HEK293 (cell line): ENCODE results near the gene DENND2A.

Source experiments
- BCL11B ChIP-seq: fragments of 450-650 bp; formaldehyde crosslinking; IDR thresholded peaks from 2 replicates; pipeline ENCODE4 v1.5.1; 2016; ENCODE audit warnings: low read depth, missing biosample characterization, missing genetic modification characterization
- FEZF1 ChIP-seq: fragments of 450-650 bp; formaldehyde crosslinking; IDR thresholded peaks from 2 replicates; pipeline ENCODE4 v1.5.1; 2016; ENCODE audit warnings: missing biosample characterization, missing genetic modification characterization
- GFI1B ChIP-seq: fragments of 450-650 bp; formaldehyde crosslinking; IDR thresholded peaks from 2 replicates; pipeline ENCODE4 v1.5.1; 2016; ENCODE audit warnings: missing biosample characterization, missing genetic modification characterization
- GLIS1 ChIP-seq: fragments of 450-650 bp; formaldehyde crosslinking; IDR thresholded peaks from 2 replicates; pipeline ENCODE4 v1.5.1; 2016; ENCODE audit warnings: missing biosample characterization, missing genetic modification characterization
- KLF8 ChIP-seq: fragments of 450-650 bp; formaldehyde crosslinking; IDR thresholded peaks from 2 replicates; pipeline ENCODE4 v1.5.1; 2016; ENCODE audit warnings: missing biosample characterization, missing genetic modification characterization
- OSR2 ChIP-seq: fragments of 450-650 bp; formaldehyde crosslinking; IDR thresholded peaks from 2 replicates; pipeline ENCODE4 v1.5.1; 2016; ENCODE audit warnings: missing biosample characterization, missing genetic modification characterization
- PRDM10 ChIP-seq: fragments of 450-650 bp; formaldehyde crosslinking; IDR thresholded peaks from 2 replicates; pipeline ENCODE4 v1.5.1; 2016; ENCODE audit warnings: missing biosample characterization, missing genetic modification characterization
- ZBTB48 ChIP-seq: fragments of 450-650 bp; formaldehyde crosslinking; IDR thresholded peaks from 2 replicates; pipeline ENCODE4 v1.5.1; 2016; ENCODE audit warnings: missing biosample characterization, missing genetic modification characterization
- ZFP41 ChIP-seq: fragments of 450-650 bp; formaldehyde crosslinking; IDR thresholded peaks from 2 replicates; pipeline ENCODE4 v1.5.1; 2016; ENCODE audit warnings: missing biosample characterization, missing genetic modification characterization, borderline replicate concordance
- ZIC2 ChIP-seq: fragments of 450-650 bp; formaldehyde crosslinking; IDR thresholded peaks from 2 replicates; pipeline ENCODE4 v1.5.1; 2016; ENCODE audit warnings: missing biosample characterization, missing genetic modification characterization
- ZNF112 ChIP-seq: fragments of 450-650 bp; formaldehyde crosslinking; IDR thresholded peaks from 2 replicates; pipeline ENCODE4 v1.5.0; 2017; ENCODE audit warnings: missing biosample characterization, missing genetic modification characterization
- ZNF148 ChIP-seq: fragments of 450-650 bp; formaldehyde crosslinking; IDR thresholded peaks from 2 replicates; pipeline ENCODE4 v1.5.0; 2017; ENCODE audit warnings: missing biosample characterization, missing genetic modification characterization, borderline replicate concordance
- ZNF221 ChIP-seq: fragments of 450-650 bp; formaldehyde crosslinking; IDR thresholded peaks from 2 replicates; pipeline ENCODE4 v1.5.1; 2017; ENCODE audit warnings: missing biosample characterization, missing genetic modification characterization, borderline replicate concordance
- ZNF302 ChIP-seq: fragments of 450-650 bp; formaldehyde crosslinking; IDR thresholded peaks from 2 replicates; pipeline ENCODE4 v1.5.1; 2016; ENCODE audit warnings: missing biosample characterization, missing genetic modification characterization, low read depth
- ZNF354C ChIP-seq: fragments of 450-650 bp; formaldehyde crosslinking; IDR thresholded peaks from 2 replicates; pipeline ENCODE4 v1.5.1; 2016; ENCODE audit warnings: missing biosample characterization, missing genetic modification characterization, low read depth, borderline replicate concordance
- ZNF362 ChIP-seq: fragments of 450-650 bp; formaldehyde crosslinking; IDR thresholded peaks from 2 replicates; pipeline ENCODE4 v1.5.1; 2016; ENCODE audit warnings: missing biosample characterization, missing genetic modification characterization
- ZNF391 ChIP-seq: fragments of 450-650 bp; formaldehyde crosslinking; IDR thresholded peaks from 2 replicates; pipeline ENCODE4 v1.5.1; 2016; ENCODE audit warnings: low read depth, missing biosample characterization, missing genetic modification characterization, borderline replicate concordance
- ZNF513 ChIP-seq: fragments of 450-650 bp; IDR thresholded peaks from 2 replicates; pipeline ENCODE4 v1.5.1; 2018; ENCODE audit warnings: missing biosample characterization, missing genetic modification characterization
- ZNF624 ChIP-seq: fragments of 450-650 bp; formaldehyde crosslinking; IDR thresholded peaks from 2 replicates; pipeline ENCODE4 v1.5.1; 2017; ENCODE audit warnings: missing biosample characterization, missing genetic modification characterization
- ZNF747 ChIP-seq: fragments of 450-650 bp; formaldehyde crosslinking; IDR thresholded peaks from 2 replicates; pipeline ENCODE4 v1.5.1; 2016; ENCODE audit warnings: missing biosample characterization, missing genetic modification characterization
- ZNF76 ChIP-seq: fragments of 450-650 bp; formaldehyde crosslinking; IDR thresholded peaks from 2 replicates; pipeline ENCODE4; 2016; ENCODE audit warnings: low read depth, missing biosample characterization, missing genetic modification characterization, borderline replicate concordance
- ZNF768 ChIP-seq: fragments of 450-650 bp; formaldehyde crosslinking; IDR thresholded peaks from 2 replicates; pipeline ENCODE4 v1.5.1; 2018; ENCODE audit warnings: missing biosample characterization, mild to moderate bottlenecking, missing genetic modification characterization
- ZNF777 ChIP-seq: fragments of 450-650 bp; formaldehyde crosslinking; IDR thresholded peaks from 2 replicates; pipeline ENCODE4 v1.5.1; 2017; ENCODE audit warnings: missing biosample characterization, missing genetic modification characterization, borderline replicate concordance
- ZNF785 ChIP-seq: fragments of 450-650 bp; formaldehyde crosslinking; IDR thresholded peaks from 2 replicates; pipeline ENCODE4 v1.5.1; 2016; ENCODE audit warnings: missing biosample characterization, missing genetic modification characterization
- ZNF791 ChIP-seq: fragments of 450-650 bp; formaldehyde crosslinking; IDR thresholded peaks from 2 replicates; pipeline ENCODE4 v1.5.1; 2016; ENCODE audit warnings: missing biosample characterization, missing genetic modification characterization
- ZNF792 ChIP-seq: fragments of 450-650 bp; formaldehyde crosslinking; IDR thresholded peaks from 2 replicates; pipeline ENCODE4 v1.5.1; 2016; ENCODE audit warnings: missing biosample characterization, missing genetic modification characterization
- ZNF843 ChIP-seq: fragments of 450-650 bp; formaldehyde crosslinking; IDR thresholded peaks from 2 replicates; pipeline ENCODE4 v1.5.1; 2016; ENCODE audit warnings: missing biosample characterization, missing genetic modification characterization
- TF ChIP-seq, protein P1 (sequence below): fragments of 450-650 bp; formaldehyde crosslinking; IDR thresholded peaks from 2 replicates; pipeline ENCODE4 v1.5.1; 2017; ENCODE audit warnings: missing biosample characterization, missing genetic modification characterization
- TF ChIP-seq, protein P2 (sequence below): fragments of 450-650 bp; formaldehyde crosslinking; IDR thresholded peaks from 2 replicates; pipeline ENCODE4 v1.5.1; 2016; ENCODE audit warnings: missing biosample characterization, missing genetic modification characterization

DENND2A gene

GRCh38 chr7:140640060-140640637, 464 bp downstream of the DENND2A start (continued):
- TF ChIP-seq PRDM10 (tag by site-specific recombination) (no peak), ZNF777 (tag by site-specific recombination) (peak; percentile 98), ZNF362 (no peak), ZNF391 (tag by site-specific recombination) (peak; percentile 75; the same call in 1 of the 2 replicates), ZNF624 (no peak), OSR2 (no peak), ZFP41 (tag by site-specific recombination) (no peak), ZNF785 (no peak), ZNF76 (tag by site-specific recombination) (0 out of 2 replicates have a peak, but pooled peaks have one; percentile 51), KLF8 (tag by site-specific recombination) (peak; percentile 44; the same call in 1 of the 2 replicates), ZNF843 (tag by site-specific recombination) (peak; percentile 66; the same call in 1 of the 2 replicates), ZNF302 (tag by site-specific recombination) (no peak), ZNF354C (tag by site-specific recombination) (no peak), ZNF112 (no peak), ZNF148 (tag by site-specific recombination) (no peak), ZNF747 (tag by site-specific recombination) (no peak), ZNF768 (tag by site-specific recombination) (no peak), ZBTB48 (tag by site-specific recombination) (peak; percentile 85), BCL11B (no peak), ZNF791 (tag by site-specific recombination) (no peak), GLIS1 (peak; percentile 8), ZNF513 (tag by site-specific recombination) (no peak), GFI1B (no peak), ZNF221 (tag by site-specific recombination) (no peak), FEZF1 (no peak), ZNF792 (tag by site-specific recombination) (no peak), ZIC2 (tag by site-specific recombination) (peak; percentile 55)
- TF ChIP-seq, protein P1, sequence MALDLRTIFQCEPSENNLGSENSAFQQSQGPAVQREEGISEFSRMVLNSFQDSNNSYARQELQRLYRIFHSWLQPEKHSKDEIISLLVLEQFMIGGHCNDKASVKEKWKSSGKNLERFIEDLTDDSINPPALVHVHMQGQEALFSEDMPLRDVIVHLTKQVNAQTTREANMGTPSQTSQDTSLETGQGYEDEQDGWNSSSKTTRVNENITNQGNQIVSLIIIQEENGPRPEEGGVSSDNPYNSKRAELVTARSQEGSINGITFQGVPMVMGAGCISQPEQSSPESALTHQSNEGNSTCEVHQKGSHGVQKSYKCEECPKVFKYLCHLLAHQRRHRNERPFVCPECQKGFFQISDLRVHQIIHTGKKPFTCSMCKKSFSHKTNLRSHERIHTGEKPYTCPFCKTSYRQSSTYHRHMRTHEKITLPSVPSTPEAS (tag by site-specific recombination), result peak; percentile 99
- TF ChIP-seq, protein P2, sequence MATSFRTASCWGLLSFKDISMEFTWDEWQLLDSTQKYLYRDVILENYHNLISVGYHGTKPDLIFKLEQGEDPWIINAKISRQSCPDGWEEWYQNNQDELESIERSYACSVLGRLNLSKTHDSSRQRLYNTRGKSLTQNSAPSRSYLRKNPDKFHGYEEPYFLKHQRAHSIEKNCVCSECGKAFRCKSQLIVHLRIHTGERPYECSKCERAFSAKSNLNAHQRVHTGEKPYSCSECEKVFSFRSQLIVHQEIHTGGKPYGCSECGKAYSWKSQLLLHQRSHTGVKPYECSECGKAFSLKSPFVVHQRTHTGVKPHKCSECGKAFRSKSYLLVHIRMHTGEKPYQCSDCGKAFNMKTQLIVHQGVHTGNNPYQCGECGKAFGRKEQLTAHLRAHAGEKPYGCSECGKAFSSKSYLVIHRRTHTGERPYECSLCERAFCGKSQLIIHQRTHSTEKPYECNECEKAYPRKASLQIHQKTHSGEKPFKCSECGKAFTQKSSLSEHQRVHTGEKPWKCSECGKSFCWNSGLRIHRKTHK, result no peak
